Activated CD4-positive, alpha-beta memory T cell treated with anti-CD3 and anti-CD28 coated beads for 36 hours (primary cell): ENCODE data around the gene CTNNA3. TPM values are rescaled to one million over a fixed set of nuclear protein-coding genes. Genes with fewer than 3 reads are reported as not detected.

Source experiments
- CTCF ChIA-PET: fragments of 350-600 bp; sonication (Branson Sonifier 250); formaldehyde crosslinking; loops from one replicate; lab custom pipeline; 2021; ENCODE audit warnings: antibody characterized with exemption, inconsistent platforms; lab: Charles Lee
- POLR2A ChIA-PET: fragments of 350-600 bp; sonication (Branson Sonifier 250); formaldehyde crosslinking; loops from one replicate; lab custom pipeline; 2021; ENCODE audit warnings: antibody characterized with exemption; lab: Charles Lee
- DNase-seq: peaks from one replicate; pipeline ENCODE4 v3.0.0-alpha.2; 2020
- H3K27ac Mint-ChIP-seq: one replicate; pipeline ENCODE4 v1.8.0; 2021; ENCODE audit warnings: mixed read lengths
- H3K27me3 Mint-ChIP-seq: one replicate; pipeline ENCODE4 v1.8.0; 2021; ENCODE audit warnings: mixed read lengths
- H3K36me3 Mint-ChIP-seq: one replicate; pipeline ENCODE4 v1.8.0; 2021; ENCODE audit warnings: mixed read lengths
- H3K4me1 Mint-ChIP-seq: one replicate; pipeline ENCODE4 v1.8.0; 2021; ENCODE audit warnings: low read depth, mixed read lengths
- H3K4me3 Mint-ChIP-seq: one replicate; pipeline ENCODE4 v1.8.0; 2021; ENCODE audit warnings: mild to moderate bottlenecking, mixed read lengths
- H3K9me3 Mint-ChIP-seq: one replicate; pipeline ENCODE4 v1.8.0; 2021; ENCODE audit warnings: mixed read lengths
- intact Hi-C: fragments of 100-400 bp; cut with micrococcal nuclease; formaldehyde crosslinking; loops from one replicate; pipeline ENCODE4 v1.15.1; 2023
- total RNA-seq, 2 experiments: library from RNA; stranded (reverse); gene quantifications; one replicate each; pipeline ENCODE4 v1.2.3, GENCODE V29; 2021

CTNNA3 gene
- total RNA-seq, 2 experiments from 2014 or later, result not detected

GRCh38 chr10:65907199-65907712 is 1788.7 kb downstream of the CTNNA3 start:
- no peak for DNase-seq
- H3K4me3 Mint-ChIP-seq, result no peak overlapping the region
- intact Hi-C loops, result no loop called here
- H3K27ac Mint-ChIP-seq, result no peak overlapping the region
- H3K9me3 Mint-ChIP-seq, result peaks cover 2% of the 10 kb centered on the region
- no peaks in the 10 kb centered on the region for H3K4me1 Mint-ChIP-seq
- ChIA-PET CTCF (no interaction called here), POLR2A (no interaction called here)
- H3K27me3 Mint-ChIP-seq, result no peaks in the 10 kb centered on the region
- H3K36me3 Mint-ChIP-seq, result no peaks in the 10 kb centered on the region

GRCh38 chr10:65903620-65904019 is 1792.4 kb downstream of the CTNNA3 start:
- Mint-ChIP-seq H3K9me3 (no peaks in the 10 kb centered on the region), H3K4me3 (no peak overlapping the region), H3K27ac (no peak overlapping the region), H3K4me1 (no peaks in the 10 kb centered on the region), H3K27me3 (no peaks in the 10 kb centered on the region), H3K36me3 (no peaks in the 10 kb centered on the region)
- ChIA-PET CTCF (no interaction called here), POLR2A (no interaction called here)
- intact Hi-C loops, result no loop called here
- no peak for DNase-seq

GRCh38 chr10:65900271-65900670 is 1795.7 kb downstream of the CTNNA3 start:
- Mint-ChIP-seq H3K27ac (no peak overlapping the region), H3K4me3 (no peak overlapping the region), H3K36me3 (no peaks in the 10 kb centered on the region), H3K9me3 (no peaks in the 10 kb centered on the region), H3K27me3 (no peaks in the 10 kb centered on the region), H3K4me1 (no peaks in the 10 kb centered on the region)
- intact Hi-C loops, result no loop called here
- ChIA-PET CTCF (no interaction called here), POLR2A (no interaction called here)
- no peak for DNase-seq

GRCh38 chr10:65898055-65898454 is 1797.9 kb downstream of the CTNNA3 start:
- Mint-ChIP-seq H3K36me3 (no peaks in the 10 kb centered on the region), H3K4me3 (no peak overlapping the region), H3K27me3 (no peaks in the 10 kb centered on the region), H3K9me3 (no peaks in the 10 kb centered on the region), H3K27ac (no peak overlapping the region), H3K4me1 (no peaks in the 10 kb centered on the region)
- intact Hi-C loops, result no loop called here
- ChIA-PET POLR2A (no interaction called here), CTCF (no interaction called here)
- DNase-seq, result no peak

GRCh38 chr10:65894961-65895360 is 1801.0 kb downstream of the CTNNA3 start:
- intact Hi-C loops, result no loop called here
- POLR2A ChIA-PET, result no interaction called here
- H3K4me3 Mint-ChIP-seq, result no peak overlapping the region

GRCh38 chr10:65894379-65894778 is 1801.6 kb downstream of the CTNNA3 start:
- Mint-ChIP-seq H3K4me1 (no peaks in the 10 kb centered on the region), H3K27me3 (no peaks in the 10 kb centered on the region), H3K27ac (no peak overlapping the region), H3K36me3 (no peaks in the 10 kb centered on the region), H3K9me3 (no peaks in the 10 kb centered on the region), H3K4me3 (no peak overlapping the region)
- intact Hi-C loops, result no loop called here
- CTCF ChIA-PET, result no interaction called here
- POLR2A ChIA-PET, result no interaction called here
- no peak for DNase-seq

More at GRCh38 chr10:65894961-65895360, 1801.0 kb downstream of the CTNNA3 start:
- Mint-ChIP-seq H3K9me3 (no peaks in the 10 kb centered on the region), H3K27ac (no peak overlapping the region), H3K27me3 (no peaks in the 10 kb centered on the region), H3K4me1 (no peaks in the 10 kb centered on the region), H3K36me3 (no peaks in the 10 kb centered on the region)
- CTCF ChIA-PET, result no interaction called here
- DNase-seq, result no peak

- DNase-seq, result no peak
- no peaks in the 10 kb centered on the region for H3K9me3 Mint-ChIP-seq
- ChIA-PET POLR2A (no interaction called here), CTCF (no interaction called here)
- no peak overlapping the region for H3K27ac Mint-ChIP-seq
- H3K36me3 Mint-ChIP-seq, result no peaks in the 10 kb centered on the region
- no peaks in the 10 kb centered on the region for H3K27me3 Mint-ChIP-seq
- no peaks in the 10 kb centered on the region for H3K4me1 Mint-ChIP-seq
- intact Hi-C loops, result no loop called here
- no peak overlapping the region for H3K4me3 Mint-ChIP-seq
Observed at GRCh38 chr10:65893676-65894075, 1802.3 kb downstream of the CTNNA3 start.

- intact Hi-C loops, result no loop called here
- DNase-seq, result no peak
- no peak overlapping the region for H3K27ac Mint-ChIP-seq
- no peak overlapping the region for H3K4me3 Mint-ChIP-seq
- no peaks in the 10 kb centered on the region for H3K36me3 Mint-ChIP-seq
- CTCF ChIA-PET, result no interaction called here
- no peaks in the 10 kb centered on the region for H3K9me3 Mint-ChIP-seq
- POLR2A ChIA-PET, result no interaction called here
- H3K27me3 Mint-ChIP-seq, result no peaks in the 10 kb centered on the region
- H3K4me1 Mint-ChIP-seq, result no peaks in the 10 kb centered on the region
Observed at GRCh38 chr10:65892284-65892683, 1803.7 kb downstream of the CTNNA3 start.

GRCh38 chr10:65891073-65891981 is 1804.7 kb downstream of the CTNNA3 start:
- ChIA-PET POLR2A (no interaction called here), CTCF (no interaction called here)
- DNase-seq, result no peak
- no peaks in the 10 kb centered on the region for H3K36me3 Mint-ChIP-seq
- no peaks in the 10 kb centered on the region for H3K4me1 Mint-ChIP-seq
- H3K4me3 Mint-ChIP-seq, result no peak overlapping the region
- no peak overlapping the region for H3K27ac Mint-ChIP-seq
- H3K27me3 Mint-ChIP-seq, result no peaks in the 10 kb centered on the region
- H3K9me3 Mint-ChIP-seq, result no peaks in the 10 kb centered on the region
- intact Hi-C loops, result no loop called here

- no peak overlapping the region for H3K27ac Mint-ChIP-seq
- CTCF ChIA-PET, result no interaction called here
Observed at GRCh38 chr10:65864529-65864928, 1831.5 kb downstream of the CTNNA3 start.

GRCh38 chr10:65864036-65864435 is 1832.0 kb downstream of the CTNNA3 start:
- intact Hi-C loops, result no loop called here
- H3K4me1 Mint-ChIP-seq, result no peaks in the 10 kb centered on the region
- no peaks in the 10 kb centered on the region for H3K27me3 Mint-ChIP-seq
- no peak for DNase-seq
- H3K4me3 Mint-ChIP-seq, result no peak overlapping the region
- no peaks in the 10 kb centered on the region for H3K36me3 Mint-ChIP-seq
- peaks cover 6% of the 10 kb centered on the region for H3K9me3 Mint-ChIP-seq
- H3K27ac Mint-ChIP-seq, result no peak overlapping the region
- POLR2A ChIA-PET, result no interaction called here
- CTCF ChIA-PET, result no interaction called here

More at GRCh38 chr10:65864529-65864928, 1831.5 kb downstream of the CTNNA3 start:
- Mint-ChIP-seq H3K4me1 (no peaks in the 10 kb centered on the region), H3K9me3 (peaks cover 6% of the 10 kb centered on the region), H3K36me3 (no peaks in the 10 kb centered on the region), H3K27me3 (no peaks in the 10 kb centered on the region), H3K4me3 (no peak overlapping the region)
- POLR2A ChIA-PET, result no interaction called here
- no peak for DNase-seq
- intact Hi-C loops, result no loop called here
